MM.1S (cell line): Measurements from ENCODE around the gene RPL3.

Experiments
- DNase-seq: peaks from one replicate; pipeline ENCODE4 v3.0.0-alpha.2; 2015
- H2AFZ ChIP-seq: fragments of 300-600 bp; sonication (generic); 2 replicates; pipeline ENCODE4 v1.6.0; 2016; ENCODE audit warnings: antibody characterized with exemption, low read length
- H3F3A ChIP-seq: fragments of 300-600 bp; sonication (generic); 2 replicates; pipeline ENCODE4 v1.6.1; 2016; ENCODE audit warnings: mild to moderate bottlenecking, antibody characterized with exemption, low read length, moderate library complexity, mixed read lengths; ENCODE audit not compliant: insufficient read depth
- H3K27ac ChIP-seq: fragments of 300-600 bp; sonication (generic); 2 replicates; pipeline ENCODE4 v1.5.1; 2016; ENCODE audit warnings: mild to moderate bottlenecking, low read length
- H3K27me3 ChIP-seq: fragments of 300-600 bp; sonication (generic); replicated peaks from 2 replicates; pipeline ENCODE4 v1.6.0; 2016; ENCODE audit warnings: low read length; ENCODE audit not compliant: insufficient read depth
- H3K36me3 ChIP-seq: fragments of 300-600 bp; sonication (generic); replicated peaks from 2 replicates; pipeline ENCODE4 v1.6.1; 2016; ENCODE audit warnings: mild to moderate bottlenecking, low read length, mixed read lengths; ENCODE audit not compliant: insufficient read depth
- H3K4me1 ChIP-seq: fragments of 300-600 bp; sonication (generic); 2 replicates; pipeline ENCODE4 v1.6.1; 2016; ENCODE audit warnings: low read length, mixed read lengths
- H3K4me2 ChIP-seq: fragments of 300-600 bp; sonication (generic); 2 replicates; pipeline ENCODE4 v1.6.0; 2016; ENCODE audit warnings: low read depth, low read length
- H3K4me3 ChIP-seq: fragments of 300-600 bp; sonication (generic); 2 replicates; pipeline ENCODE4 v1.5.1; 2016; ENCODE audit warnings: low read length, mixed read lengths
- H3K79me2 ChIP-seq: fragments of 300-600 bp; sonication (generic); 2 replicates; pipeline ENCODE4 v1.6.1; 2016; ENCODE audit warnings: mixed run types, low read length, mixed read lengths
- H3K9ac ChIP-seq: fragments of 300-600 bp; sonication (generic); 2 replicates; pipeline ENCODE4 v1.6.1; 2016; ENCODE audit warnings: low read length, mixed read lengths
- H3K9me2 ChIP-seq: fragments of 300-600 bp; sonication (generic); replicated peaks from 2 replicates; pipeline ENCODE4 v1.6.1; 2016; ENCODE audit warnings: mild to moderate bottlenecking, low read length, mixed read lengths; ENCODE audit not compliant: insufficient read depth
- H3K9me3 ChIP-seq: fragments of 300-600 bp; sonication (generic); replicated peaks from 2 replicates; pipeline ENCODE4 v1.6.1; 2016; ENCODE audit warnings: mild to moderate bottlenecking, low read length, mixed read lengths; ENCODE audit not compliant: insufficient read depth
- H4K20me1 ChIP-seq: fragments of 300-600 bp; sonication (generic); 2 replicates; pipeline ENCODE4 v1.6.1; 2016; ENCODE audit warnings: mild to moderate bottlenecking, low read length, moderate library complexity, mixed read lengths; ENCODE audit not compliant: insufficient read depth
- EZH2 ChIP-seq: fragments of 300-600 bp; sonication (generic); optimal IDR thresholded peaks from 2 replicates; pipeline ENCODE3; 2017; ENCODE audit warnings: low read depth, mild to moderate bottlenecking, antibody characterized with exemption, low read length, mixed read lengths
- EZH2phosphoT487 ChIP-seq: fragments of 300-600 bp; sonication (generic); IDR thresholded peaks from 2 replicates; pipeline ENCODE4 v1.6.1; 2018; ENCODE audit warnings: antibody characterized with exemption, low read length
- TF ChIP-seq, protein P1 (sequence below): fragments of 300-600 bp; sonication (generic); IDR thresholded peaks from 2 replicates; pipeline ENCODE4 v1.5.1; 2016; ENCODE audit warnings: antibody characterized with exemption, low read length, mixed read lengths

The RPL3 gene

GRCh38 chr22:39288135-39288898 is 31.1 kb downstream of the RPL3 start:
- H3K4me2 ChIP-seq, result no peak overlapping the region
- no peak overlapping the region for H2AFZ ChIP-seq
- no peaks in the 10 kb centered on the region for H4K20me1 ChIP-seq
- no peaks in the 10 kb centered on the region for H3K27me3 ChIP-seq
- H3K9me2 ChIP-seq, result no peaks in the 10 kb centered on the region
- H3K9ac ChIP-seq, result no peak overlapping the region
- no peaks in the 10 kb centered on the region for H3K9me3 ChIP-seq
- no peak for DNase-seq
- H3K4me3 ChIP-seq, result no peak overlapping the region
- H3F3A ChIP-seq, result no peaks in the 10 kb centered on the region
- TF ChIP-seq, protein P1, sequence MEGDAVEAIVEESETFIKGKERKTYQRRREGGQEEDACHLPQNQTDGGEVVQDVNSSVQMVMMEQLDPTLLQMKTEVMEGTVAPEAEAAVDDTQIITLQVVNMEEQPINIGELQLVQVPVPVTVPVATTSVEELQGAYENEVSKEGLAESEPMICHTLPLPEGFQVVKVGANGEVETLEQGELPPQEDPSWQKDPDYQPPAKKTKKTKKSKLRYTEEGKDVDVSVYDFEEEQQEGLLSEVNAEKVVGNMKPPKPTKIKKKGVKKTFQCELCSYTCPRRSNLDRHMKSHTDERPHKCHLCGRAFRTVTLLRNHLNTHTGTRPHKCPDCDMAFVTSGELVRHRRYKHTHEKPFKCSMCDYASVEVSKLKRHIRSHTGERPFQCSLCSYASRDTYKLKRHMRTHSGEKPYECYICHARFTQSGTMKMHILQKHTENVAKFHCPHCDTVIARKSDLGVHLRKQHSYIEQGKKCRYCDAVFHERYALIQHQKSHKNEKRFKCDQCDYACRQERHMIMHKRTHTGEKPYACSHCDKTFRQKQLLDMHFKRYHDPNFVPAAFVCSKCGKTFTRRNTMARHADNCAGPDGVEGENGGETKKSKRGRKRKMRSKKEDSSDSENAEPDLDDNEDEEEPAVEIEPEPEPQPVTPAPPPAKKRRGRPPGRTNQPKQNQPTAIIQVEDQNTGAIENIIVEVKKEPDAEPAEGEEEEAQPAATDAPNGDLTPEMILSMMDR, result no peak
- TF ChIP-seq EZH2phosphoT487 (no peak), EZH2 (no peak)
- H3K27ac ChIP-seq, result no peak overlapping the region
- H3K4me1 ChIP-seq, result 0 out of 2 replicates have a peak, but pooled peaks cover 7% of the 10 kb centered on the region
- no peaks in the 10 kb centered on the region for H3K36me3 ChIP-seq
- no peaks in the 10 kb centered on the region for H3K79me2 ChIP-seq

DNA sequence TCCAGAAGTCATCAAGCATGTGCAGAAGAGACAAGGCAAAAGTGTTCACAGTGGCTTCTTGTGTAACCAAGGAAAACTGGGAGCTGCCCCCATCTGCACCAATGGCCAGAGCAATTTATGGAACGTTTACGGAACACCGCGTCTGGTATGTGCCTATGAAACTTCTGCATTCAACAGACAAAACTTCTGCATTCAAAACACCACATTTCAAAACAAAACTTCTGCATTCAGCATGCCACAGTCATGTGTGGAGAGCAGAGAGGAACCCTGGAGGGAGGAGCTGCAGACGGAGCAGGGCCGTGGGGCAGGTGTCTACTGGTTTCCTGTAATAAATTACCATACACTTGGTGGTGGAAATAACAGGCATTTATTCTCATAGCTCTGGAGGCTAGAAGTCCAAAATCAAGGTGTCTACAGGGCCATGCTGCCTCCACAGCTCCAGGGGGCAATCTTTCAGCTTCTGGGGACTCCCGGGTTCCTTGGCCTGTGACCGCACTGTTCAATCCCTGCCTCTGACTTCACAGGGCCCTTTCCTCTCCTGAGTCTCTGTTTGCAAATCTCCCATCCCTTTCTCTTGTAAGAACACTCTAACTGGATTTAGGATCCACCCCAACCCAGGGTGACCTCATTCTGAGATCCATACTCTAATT is 32.2 kb downstream of the RPL3 start:
- Histone ChIP-seq H2AFZ (peak overlapping the region; percentile 44), H3K4me3 (no peak overlapping the region), H3K27me3 (no peaks in the 10 kb centered on the region), H3K36me3 (no peaks in the 10 kb centered on the region), H3K9me2 (no peaks in the 10 kb centered on the region), H3K79me2 (no peaks in the 10 kb centered on the region), H3K27ac (peak overlapping the region; percentile 20; the same call in 1 of the 2 replicates), H3K4me1 (0 out of 2 replicates have a peak, but pooled peaks cover 7% of the 10 kb centered on the region), H3F3A (no peaks in the 10 kb centered on the region), H4K20me1 (no peaks in the 10 kb centered on the region), H3K9me3 (no peaks in the 10 kb centered on the region), H3K4me2 (peak overlapping the region; percentile 49; the same call in 1 of the 2 replicates), H3K9ac (no peak overlapping the region)
- DNase-seq, result peak; percentile 41
- TF ChIP-seq EZH2phosphoT487, result no peak
- TF ChIP-seq, protein P1, result no peak
- TF ChIP-seq EZH2, result no peak

DNA sequence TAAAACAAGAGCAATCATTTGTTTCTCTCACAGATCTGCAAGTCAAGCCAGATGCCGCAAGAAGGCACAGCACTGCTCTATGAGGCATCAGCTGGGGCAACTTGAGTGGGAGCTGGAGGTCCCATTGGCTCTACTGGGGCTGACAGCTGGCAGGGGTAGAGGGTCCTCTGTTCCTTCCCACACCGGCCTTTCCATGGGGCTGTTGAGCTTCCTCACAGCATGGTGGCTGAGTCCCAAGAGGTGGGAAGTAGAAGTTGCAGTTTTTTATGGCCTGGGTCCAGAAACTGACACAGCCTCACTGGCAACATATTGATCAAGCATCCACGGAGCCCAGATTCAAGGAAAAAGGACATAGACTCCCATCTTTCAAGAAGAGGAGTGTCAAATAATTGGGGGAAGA is 34.4 kb downstream of the RPL3 start:
- no peak overlapping the region for H3K4me3 ChIP-seq
- H3K36me3 ChIP-seq, result no peaks in the 10 kb centered on the region
- no peaks in the 10 kb centered on the region for H4K20me1 ChIP-seq
- H3K4me2 ChIP-seq, result no peak overlapping the region
- H3K9me2 ChIP-seq, result no peaks in the 10 kb centered on the region
- TF ChIP-seq EZH2 (no peak), EZH2phosphoT487 (no peak)
- TF ChIP-seq, protein P1, result no peak
- H3F3A ChIP-seq, result no peaks in the 10 kb centered on the region
- 0 out of 2 replicates have a peak, but pooled peaks cover 7% of the 10 kb centered on the region for H3K4me1 ChIP-seq
- H3K27me3 ChIP-seq, result no peaks in the 10 kb centered on the region
- H3K9ac ChIP-seq, result no peak overlapping the region
- H3K27ac ChIP-seq, result no peak overlapping the region
- no peaks in the 10 kb centered on the region for H3K9me3 ChIP-seq
- no peak overlapping the region for H2AFZ ChIP-seq
- no peaks in the 10 kb centered on the region for H3K79me2 ChIP-seq
- no peak for DNase-seq
